GM21723 (cell line): ENCODE data around the gene SF3A2.
"Not testable (repeated sequence)": the region's sequence is repeated elsewhere in the genome, so short reads cannot be mapped to it uniquely, and the experiment has no call there.

Experiments
- ATAC-seq: cut with Tn5 transposase; IDR thresholded peaks from one replicate; pipeline ENCODE4 v1.9.1; 2021; ENCODE audit warnings: mild to moderate bottlenecking, moderate library complexity; ENCODE audit not compliant: unreplicated experiment

Gene SF3A2

GRCh38 chr19:2236314-2237050 lies at the start of gene SF3A2, which contains the start of gene PLEKHJ1:
SF3A2 (plus strand) TSS chr19:2236824; CDS start chr19:2243419, 6,595 bp downstream.
PLEKHJ1 (minus strand) TSS chr19:2236329; CDS start chr19:2236248, 81 bp downstream.
- peak; percentile 67 for ATAC-seq

GRCh38 chr19:2187159-2187558 lies 49.5 kb upstream of the SF3A2 start:
- no peak for ATAC-seq

DNA sequence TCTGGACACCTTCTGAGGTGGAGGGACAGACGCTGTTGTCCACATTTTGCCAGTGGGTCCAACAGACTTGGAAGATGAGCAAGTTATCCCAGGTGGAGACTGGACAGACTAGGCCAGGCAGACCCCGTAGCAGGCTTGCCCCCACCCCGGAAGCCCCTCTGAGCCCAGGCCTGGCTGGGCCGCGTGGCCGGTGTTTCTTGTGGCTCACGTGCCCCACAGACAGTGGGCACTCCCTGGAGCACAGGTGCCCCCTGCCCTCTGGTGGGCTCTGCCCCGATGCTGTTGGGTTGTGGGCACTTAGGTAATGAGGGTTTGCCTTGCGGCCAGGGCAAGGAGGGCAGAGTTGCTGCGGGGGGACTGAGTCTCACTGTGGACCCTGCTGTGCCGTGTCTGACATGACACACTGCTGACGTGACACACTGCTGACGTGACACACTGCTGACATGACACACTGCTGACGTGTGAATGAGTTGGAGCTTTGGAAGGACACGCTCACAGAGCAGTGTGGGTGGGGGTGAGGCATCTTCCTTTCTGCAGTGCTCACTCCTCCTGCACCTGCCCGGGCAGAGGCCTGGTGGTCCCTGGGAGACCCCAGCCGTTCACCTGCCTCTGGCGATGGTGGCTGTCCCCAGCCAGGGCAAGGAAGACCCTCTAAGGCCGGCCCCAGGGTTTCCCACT lies 47.8 kb upstream of the SF3A2 start:
- no peak for ATAC-seq

DNA sequence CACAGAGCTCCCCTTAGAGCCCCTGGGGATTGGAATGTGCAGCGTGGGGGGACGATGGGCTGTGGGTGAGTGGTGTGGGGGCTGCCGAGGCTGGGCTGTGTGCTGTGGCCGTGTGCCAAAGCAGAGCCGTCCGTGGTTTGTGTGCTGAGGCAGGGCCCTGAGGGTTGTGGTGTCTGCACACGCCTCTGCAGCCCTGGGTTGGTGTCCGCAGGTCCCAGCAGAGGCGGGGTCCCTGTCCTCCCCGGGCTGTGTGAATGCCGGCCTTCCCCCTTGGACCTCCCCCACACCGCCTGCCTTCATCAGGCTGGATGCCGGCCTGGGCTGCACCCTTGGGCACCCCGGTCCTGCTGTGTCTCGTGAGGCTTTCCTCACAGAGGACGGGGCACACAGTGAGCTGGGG lies 46.7 kb upstream of the SF3A2 start:
- ATAC-seq, result no peak

DNA sequence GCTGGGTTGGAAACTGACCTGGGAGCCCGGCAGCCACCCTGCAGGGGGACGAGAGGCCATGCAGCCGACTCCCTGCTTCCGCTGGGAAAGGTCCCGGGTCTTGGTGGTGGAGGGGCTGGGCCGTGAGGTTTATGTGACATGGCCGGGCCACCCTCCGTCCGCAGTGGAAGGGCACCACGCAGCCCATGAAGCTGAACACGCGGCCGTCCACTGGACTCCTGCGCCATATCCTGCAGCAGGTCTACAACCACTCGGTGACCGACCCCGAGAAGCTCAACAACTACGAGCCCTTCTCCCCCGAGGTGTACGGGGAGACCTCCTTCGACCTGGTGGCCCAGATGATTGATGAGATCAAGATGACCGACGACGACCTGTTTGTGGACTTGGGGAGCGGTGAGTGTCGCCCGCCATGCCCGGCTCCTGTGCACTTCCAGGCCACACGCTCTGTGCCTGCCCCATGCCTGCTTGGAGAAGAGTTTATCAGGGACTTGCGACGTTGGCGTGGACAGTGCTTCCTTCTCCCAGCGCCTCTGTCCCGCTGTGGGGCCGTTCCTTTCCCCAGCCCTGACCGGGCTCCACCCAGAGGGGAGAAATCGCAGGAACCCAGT lies 45.7 kb upstream of the SF3A2 start:
- ATAC-seq, result no peak

DNA sequence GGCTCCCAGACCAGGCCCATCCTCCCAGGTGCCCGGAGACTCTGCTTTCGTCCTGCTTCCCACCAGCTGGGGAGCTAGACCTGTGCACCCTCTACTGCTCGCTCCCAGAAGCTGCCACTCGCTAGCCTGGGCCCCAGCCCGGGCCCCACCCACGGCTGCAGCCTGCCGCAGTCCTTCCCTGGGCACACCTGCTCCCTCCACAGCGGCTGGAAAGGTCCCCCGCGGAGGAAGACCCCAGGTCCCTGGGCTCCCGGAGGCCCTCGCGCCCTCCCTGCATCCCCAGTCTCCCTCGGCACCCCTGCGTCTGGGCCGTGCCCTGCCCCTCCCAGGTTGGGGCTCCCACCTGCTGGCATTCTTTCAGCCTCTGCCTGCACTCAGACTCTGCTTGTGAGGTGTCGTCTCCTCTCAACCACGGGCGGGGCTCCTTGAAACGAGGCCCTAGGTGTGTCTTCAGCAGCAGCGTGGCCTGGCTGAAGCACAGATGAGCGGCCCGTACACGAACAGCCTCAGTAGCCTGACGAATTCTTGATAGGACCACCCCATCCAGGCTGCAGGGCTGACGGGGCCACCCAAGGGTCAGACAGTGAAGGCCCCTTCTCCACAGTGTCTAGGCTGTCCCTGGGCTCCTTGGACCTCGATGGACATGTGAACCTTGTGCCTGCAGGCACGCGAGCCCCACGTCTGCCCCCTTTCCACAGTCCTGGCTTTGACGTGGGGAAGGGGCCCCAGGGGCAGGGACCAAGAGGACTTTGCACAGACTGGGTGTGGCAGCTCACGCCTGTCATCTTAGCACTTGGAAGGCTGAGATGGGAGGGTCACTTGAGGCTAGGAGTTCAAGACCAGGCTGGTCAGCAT lies 44.9 kb upstream of the SF3A2 start:
- ATAC-seq, result no peak

GRCh38 chr19:2192862-2193261 lies 43.8 kb upstream of the SF3A2 start:
- ATAC-seq, result no peak

DNA sequence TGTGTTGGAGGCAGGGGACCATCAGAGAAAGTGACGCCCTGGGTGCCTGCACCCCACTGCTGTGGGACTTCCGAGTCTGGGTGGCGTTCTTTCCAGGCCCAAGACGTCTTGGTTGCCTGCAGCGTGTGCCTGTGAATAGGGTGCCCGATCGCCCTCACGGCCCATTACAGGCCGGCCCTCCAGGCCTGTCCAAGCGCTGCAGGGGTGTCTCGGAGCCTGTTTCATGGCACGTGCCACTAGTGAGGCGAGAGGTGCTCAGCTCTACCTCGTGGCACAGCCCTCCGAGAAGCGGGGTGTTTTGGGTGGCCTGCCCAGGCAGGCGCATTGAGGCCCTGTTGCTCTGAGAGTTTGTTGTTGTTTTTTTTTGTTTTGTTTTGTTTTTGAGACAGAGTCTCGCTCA lies 42.8 kb upstream of the SF3A2 start:
- no peak for ATAC-seq

GRCh38 chr19:2194513-2195078 lies 42.0 kb upstream of the SF3A2 start:
- no peak for ATAC-seq

DNA sequence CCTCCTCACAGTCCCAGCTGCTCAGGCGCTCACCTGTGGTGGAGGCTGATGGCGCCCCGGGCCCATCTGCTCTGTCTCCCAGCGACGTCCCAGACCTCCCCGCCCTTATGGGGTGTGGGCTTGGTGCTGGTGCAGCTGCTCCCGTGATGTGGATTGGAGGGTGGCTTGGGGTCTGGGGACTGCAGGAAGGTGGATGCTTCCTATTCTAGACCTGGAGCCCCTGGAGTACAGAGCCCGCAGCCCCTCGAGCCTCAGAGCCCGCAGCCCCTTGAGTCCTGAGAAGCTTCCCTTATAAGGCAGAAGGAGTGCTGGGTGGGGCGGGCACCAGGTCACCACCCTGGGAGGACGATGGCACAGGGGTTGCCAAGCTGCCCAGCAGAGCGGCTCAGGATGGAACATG lies 41.3 kb upstream of the SF3A2 start:
- ATAC-seq, result no peak

DNA sequence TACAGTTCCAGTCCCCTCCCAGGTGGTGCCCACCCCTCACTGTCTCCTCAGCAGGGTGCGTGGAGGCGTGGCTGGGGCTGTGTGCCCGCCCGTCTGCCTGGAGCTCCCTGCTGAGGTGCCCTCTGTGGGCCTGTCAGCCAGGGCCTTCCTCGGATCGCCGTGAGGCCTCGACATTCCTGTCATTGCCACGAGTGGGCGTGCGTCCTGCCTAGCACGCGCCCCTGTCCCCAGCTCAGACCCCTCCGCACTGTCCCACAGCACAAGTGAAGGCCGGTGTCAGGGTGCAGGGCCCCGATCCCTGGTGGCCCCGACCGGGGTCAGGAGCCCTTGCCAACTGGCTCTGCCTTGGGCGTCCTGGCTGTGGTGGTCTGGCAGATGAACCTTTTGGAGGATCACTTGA lies 40.7 kb upstream of the SF3A2 start:
- ATAC-seq, result no peak

GRCh38 chr19:2197270-2197669 lies 39.4 kb upstream of the SF3A2 start:
- ATAC-seq, result no peak

DNA sequence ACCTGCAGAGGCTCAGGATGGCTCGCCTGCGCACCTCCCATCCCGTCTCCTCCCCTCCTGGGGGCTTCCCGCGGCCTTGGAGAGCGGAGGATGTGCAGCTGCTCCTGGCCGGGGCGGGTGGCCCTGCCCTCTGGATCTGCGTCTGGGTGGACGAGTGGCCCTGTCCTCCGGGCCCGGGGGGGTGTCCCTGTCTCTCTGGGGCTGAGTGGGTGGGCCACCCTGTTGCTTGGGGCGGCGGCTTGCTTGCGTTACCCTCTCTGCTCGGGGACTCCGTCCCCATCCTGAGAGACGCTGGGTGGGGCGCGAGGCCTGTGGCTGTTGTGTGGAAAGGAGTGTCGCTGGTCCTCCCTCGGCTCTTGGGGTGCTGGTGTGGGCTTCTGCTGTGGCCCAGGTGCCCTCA lies 38.3 kb upstream of the SF3A2 start:
- no peak for ATAC-seq

- ATAC-seq, result no peak
Observed at GRCh38 chr19:2199215-2199614, 37.4 kb upstream of the SF3A2 start.

DNA sequence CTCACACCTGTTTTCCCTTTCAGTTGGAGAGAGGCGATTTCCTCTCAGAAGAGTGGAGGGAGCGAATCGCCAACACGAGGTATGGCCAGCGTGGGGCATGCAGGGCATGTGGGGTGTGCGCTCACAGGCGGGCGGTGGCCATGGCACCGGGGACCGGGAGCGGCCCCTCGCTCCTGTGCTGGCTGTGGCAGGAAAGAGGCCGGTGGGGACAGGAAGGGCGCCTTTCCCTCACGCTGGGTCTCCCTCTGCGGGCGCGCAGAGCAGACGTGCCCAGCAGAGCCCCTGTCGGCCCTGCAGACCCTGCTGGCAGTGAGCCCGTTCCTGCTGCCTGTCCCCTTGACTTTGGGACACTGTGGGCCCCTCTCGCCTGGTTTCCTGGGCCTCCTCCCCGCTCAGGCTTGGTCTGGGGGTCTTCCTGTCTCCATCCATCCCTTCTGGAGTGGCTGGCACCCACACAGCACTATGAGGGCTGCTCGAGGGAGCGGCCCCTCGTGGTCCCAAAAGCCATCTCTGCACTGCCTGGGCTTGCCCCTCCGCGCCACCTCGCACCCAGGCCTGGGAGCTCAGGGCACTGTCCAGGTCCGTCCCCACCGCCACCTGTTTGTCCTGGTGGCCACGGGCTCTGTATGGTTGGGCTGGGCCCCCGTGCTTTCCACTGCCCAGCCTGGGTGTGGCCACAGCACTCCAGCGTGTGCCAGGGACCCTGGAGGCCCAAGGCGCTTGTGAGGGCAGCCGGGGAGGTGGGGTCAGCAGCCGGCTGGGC lies 36.6 kb upstream of the SF3A2 start:
- ATAC-seq, result no peak

GRCh38 chr19:2200624-2201294 lies 35.9 kb upstream of the SF3A2 start:
- ATAC-seq, result not testable (repeated sequence)

- ATAC-seq, result no peak
Observed at GRCh38 chr19:2201473-2202148, 35.0 kb upstream of the SF3A2 start.

GRCh38 chr19:2202366-2202765 lies 34.3 kb upstream of the SF3A2 start:
- ATAC-seq, result no peak

GRCh38 chr19:2207008-2207407 lies 29.6 kb upstream of the SF3A2 start:
- ATAC-seq, result no peak
